GM21367 (cell line): ENCODE data around the gene ERC2.

Experiments
- ATAC-seq: cut with Tn5 transposase; IDR thresholded peaks from one replicate; pipeline ENCODE4 v1.9.1; 2021; ENCODE audit not compliant: unreplicated experiment

The ERC2 gene

DNA sequence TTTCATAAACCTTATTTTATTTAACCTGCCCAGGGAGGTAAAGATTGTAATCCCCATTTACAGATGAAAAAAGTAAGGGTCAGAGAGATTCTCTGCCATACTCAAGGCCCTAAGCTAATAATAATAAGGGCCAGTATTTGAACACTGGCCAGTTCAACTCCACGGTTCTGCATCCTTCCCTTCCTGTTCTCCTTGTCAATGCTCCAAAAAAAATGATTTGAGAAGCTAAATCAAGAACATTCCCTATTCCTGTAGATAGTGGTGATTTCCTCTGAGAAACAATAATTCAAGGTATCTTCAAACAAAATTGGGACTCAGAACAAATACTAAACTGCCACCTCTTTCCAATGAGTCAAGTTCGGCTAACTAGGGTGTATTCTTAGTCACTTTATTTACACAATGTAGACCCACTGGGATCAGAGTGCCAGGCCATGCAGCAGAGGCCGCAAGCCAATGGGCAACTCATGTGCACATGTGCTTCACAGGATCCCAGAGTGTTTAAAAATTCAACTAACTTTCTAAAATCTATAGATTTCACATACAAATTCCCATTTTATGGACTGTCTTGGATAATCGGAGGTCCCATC lies 521.6 kb downstream of the ERC2 start:
- ATAC-seq = no peak

DNA sequence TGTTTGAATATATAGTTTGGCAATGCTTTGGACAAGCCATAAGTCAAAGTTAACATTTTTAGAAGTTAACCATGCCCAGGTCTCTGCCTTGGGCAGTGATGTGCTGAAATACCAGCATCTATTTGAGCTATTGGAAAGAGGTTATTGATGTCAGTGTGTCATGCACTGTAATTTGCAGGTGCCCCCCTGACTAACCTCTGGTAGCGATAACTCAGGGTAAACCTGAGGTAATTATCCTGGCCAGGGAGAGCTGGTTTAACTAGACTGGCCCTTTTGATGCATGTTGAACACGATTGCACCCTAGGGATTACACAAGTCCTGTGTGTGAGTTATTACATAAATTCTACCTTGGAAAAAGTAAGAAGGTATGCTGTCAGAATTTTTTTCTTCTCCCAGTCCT lies 525.4 kb downstream of the ERC2 start:
- no peak for ATAC-seq

DNA sequence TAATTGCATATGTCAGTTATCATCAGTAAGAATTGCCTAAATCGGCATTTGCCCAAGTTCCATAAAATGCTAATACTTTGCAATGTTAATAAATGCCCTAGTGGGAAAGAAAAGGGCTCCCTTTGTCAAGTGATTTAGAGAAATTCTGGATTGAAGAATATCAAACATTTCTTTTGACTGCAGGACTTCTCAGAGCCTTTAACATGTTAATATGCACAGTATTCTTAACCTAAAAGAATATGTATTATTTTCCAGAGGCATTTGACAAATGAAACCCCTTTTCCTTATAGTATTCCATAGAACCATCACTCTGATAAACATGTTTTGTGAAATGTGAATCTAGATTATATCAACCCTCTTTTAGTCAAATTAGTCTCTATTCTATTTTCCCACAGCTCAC lies 529.0 kb downstream of the ERC2 start:
- no peak for ATAC-seq

DNA sequence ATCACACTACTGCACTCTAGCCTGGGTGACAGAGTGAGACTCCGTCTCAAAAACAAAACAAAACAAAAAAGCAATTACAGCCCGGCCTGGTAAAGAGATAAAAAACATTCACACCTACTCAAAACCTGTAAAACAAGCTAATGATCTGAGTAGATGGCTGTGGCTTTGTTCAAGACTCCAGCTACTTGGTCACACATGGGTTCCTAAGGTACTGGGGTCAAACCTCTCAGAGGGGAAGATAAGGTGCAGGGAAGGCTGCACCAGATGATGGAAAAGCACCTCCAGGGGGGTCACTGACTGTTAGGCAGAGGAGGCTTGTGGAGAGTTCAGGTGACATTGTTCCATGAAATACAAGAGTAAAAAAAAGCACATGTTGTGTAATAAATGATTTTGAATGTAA lies 531.0 kb downstream of the ERC2 start:
- ATAC-seq = no peak

DNA sequence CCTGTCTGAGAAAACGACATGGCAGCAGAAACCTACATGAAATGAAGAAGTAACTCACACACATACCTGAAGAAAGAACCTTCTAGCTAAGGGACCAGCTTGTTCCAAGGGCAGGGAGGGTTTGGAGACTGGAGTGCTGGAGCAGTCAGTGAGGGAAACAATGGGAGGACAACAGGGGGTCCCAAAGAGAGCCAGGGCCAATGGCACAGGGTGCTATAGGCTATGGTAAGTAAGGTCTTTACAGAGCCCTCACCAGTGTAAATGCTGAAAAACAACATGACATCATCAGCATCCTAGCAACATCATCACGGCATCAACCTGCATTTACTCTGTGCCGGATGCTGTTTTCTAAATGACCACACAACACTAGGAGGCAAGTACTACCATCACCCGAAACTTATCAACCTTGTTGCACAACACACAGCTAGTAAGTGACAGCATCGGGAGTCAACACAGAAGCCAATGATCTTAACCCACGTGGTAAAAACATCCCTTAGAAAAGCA lies 531.7 kb downstream of the ERC2 start:
- ATAC-seq = no peak

DNA sequence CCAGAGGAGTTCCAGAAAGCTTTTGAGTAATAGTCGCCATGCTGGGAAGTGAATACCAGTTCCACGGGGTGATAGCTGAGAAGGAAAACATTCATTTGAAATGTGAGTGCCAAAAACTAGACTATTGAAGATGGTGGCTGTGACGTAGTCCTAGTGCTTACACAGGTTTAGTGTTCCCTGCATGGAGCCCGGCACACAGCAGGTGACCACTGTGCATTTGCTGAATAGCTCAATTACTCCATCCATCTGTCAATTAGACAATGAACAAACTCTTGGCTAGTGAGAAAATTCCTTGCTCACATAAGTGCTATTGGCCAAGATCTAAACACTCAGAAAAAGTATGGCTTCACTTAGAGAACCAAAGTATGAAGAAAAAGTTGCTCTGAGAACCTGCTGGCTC lies 533.0 kb downstream of the ERC2 start:
- no peak for ATAC-seq

DNA sequence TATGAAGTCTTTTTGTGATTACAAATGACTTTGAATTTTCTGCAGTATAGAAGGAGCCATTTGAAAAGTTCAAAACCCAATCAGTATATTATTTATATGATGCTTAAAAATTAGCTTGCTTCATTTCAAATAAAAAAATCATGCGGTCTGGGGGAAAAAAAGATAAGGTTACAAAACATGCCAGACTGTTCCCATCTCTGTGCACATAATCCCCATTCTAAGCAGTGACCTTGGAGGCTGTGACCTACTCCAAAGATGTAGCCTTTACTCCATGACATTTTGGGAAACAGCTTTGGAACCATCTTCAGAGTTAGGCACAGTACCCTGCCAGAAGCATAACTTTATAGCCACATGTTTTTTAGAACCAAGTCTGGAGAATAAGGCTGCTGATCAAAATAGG lies 533.5 kb downstream of the ERC2 start:
- no peak for ATAC-seq

DNA sequence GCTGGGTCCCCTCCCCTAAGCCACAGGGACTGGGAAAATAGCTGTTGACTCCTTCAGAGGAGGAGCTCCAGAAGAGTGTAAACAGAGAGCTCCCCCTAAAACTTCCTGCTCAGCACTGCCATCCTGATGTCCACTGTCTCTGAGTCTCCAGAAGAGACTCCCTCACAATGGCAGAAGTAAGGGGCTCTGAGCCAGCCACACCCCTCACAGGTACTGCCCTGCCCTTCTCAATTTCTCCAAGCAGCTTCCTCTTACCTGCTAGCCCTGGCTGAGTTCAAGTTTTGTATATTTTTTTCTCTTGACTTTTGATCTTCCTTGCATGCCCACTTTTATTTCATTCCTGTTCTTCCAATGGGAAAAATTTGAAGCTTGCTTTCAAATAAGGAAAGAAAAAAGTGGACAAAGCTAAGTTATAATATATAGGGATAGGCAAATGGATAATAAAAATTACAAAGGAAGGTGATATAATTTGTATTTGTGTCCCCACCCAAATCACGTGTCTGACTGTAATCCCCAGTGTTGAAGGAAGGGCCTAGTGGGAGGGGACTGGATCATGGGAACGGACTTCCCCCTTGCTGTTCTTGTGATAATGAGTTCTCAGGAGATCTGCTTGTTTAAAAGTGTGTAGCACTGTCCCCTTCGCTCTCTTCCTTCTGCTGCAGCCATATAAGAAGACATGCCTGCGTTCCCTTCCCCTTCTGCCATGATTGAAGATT lies 539.0 kb downstream of the ERC2 start:
- ATAC-seq = no peak

DNA sequence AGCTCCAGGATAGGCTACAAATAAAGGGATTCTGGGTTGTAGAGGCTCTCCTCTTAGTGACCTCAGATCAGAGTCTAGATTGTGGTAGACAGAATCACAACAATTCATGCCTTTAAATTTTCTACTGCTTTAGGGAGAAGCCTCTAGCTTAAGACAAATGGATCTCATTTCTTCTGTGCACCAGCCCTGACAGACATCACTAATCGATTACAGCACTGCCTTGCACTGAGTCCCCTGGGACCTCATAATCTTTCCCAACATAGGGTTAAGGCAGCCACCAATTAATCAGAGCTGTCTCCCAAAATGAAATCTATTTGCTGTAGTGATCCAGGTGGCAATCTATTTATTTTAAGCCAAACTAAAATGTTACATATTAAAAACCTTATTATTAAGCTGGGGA lies 544.6 kb downstream of the ERC2 start:
- ATAC-seq = no peak

DNA sequence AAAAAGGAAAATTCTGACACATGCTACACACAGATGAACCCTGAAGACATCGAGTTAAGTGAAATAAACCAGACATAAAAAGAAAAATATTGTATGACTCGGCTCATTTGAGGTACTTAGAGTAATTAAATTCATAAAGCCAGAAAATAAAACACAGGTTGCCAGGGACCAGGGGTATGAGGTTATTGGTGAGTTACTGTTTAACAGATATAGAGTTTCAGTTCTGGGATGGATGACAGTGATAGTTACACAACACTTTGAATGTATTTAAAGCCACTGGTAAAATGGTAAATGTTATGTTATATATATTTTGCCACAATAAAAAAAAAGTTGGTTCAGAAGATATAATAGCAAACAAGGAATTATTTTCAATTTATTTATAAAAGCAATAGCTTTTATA lies 545.1 kb downstream of the ERC2 start:
- no peak for ATAC-seq

DNA sequence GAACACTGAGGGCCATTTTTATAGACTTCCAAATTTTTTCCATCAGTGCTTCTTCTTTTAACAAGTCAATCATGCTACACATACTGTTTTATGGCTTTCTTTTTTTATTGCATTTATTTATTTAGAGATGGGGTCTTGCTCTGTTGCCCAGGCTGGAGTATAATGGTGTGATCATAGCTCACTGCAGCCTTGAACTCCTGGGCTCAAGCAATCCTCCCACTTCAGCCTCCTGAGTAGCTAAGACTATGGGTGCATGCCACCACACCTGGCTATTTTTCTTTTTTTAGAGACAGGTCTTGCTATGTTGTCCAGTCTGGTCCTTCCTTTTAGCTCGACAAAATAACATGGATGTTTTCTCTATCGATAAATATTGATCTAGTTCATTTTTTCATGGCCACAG lies 555.4 kb downstream of the ERC2 start:
- ATAC-seq = no peak

DNA sequence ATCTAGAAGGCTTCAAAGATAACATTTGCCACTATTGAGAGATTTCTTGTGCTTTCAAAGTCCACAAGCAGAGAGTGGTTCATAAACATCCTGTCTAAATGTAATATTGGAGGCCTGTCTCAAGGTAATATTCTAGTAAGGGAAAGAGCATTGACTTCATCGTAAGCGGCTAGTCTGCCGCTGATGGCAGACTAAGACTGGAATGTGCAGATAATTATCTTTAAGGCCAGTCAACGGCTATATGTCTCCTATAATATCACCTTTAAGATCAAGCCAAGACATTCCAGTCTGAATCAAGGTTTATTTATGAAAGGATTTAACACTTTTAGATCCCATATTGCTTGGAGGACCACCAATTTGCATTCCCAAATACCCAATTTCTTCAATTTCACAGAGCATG lies 557.0 kb downstream of the ERC2 start:
- no peak for ATAC-seq

DNA sequence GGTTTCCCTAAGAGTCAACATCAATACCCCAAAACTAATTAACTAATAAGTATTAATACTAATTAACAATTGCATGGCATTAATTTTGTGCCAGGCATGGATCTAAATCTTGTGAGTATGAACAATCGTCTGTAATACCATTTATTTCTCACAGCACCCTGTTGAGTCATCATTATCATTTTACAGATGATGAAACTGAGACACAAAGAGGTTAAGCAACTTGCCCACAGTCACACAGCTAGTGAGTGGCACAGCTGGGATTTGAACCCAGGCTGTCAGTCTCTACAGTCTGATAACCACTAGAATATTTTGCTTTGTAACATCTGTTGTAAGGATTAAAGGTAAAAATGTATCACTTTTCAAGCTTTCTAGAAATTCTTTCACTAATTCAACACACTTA lies 557.7 kb downstream of the ERC2 start:
- ATAC-seq = no peak

DNA sequence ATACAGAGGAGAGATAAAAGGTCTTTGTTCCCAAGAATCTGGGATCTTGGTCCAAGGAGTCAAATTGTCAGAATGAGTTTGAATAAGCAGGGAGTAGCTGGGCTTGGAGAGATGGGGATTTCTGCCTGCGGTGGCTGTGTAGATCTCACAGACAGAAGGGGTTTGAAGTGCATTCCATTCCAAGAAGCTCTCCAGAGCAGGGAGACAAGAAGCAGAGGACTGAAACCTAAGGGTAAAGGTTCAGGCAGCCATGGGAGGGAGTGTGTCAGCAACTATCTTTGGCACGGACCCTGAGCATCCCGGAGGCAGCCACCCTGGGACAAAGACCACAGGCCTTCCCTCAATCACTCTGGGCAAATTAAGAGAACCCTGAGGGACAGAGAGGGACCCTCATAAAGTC lies 558.9 kb downstream of the ERC2 start:
- ATAC-seq = no peak

DNA sequence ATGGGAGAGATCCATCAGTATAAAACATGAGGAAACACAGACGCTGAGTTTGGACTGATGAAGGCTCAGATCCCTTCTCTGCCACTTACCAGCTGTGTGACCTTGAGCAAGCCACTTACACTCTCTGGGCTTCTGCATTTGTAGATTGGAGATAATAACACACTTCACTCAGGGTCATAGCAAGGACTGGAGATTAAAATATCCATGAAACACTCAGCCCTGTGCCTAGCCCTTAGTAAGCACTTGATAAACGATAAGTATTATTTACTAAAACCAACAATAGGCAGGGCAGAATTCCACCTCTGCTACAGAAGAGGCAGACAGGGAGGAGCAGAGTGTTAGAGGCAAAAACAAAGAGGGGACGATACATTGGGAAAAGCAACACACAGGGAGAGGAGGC lies 560.7 kb downstream of the ERC2 start:
- no peak for ATAC-seq

DNA sequence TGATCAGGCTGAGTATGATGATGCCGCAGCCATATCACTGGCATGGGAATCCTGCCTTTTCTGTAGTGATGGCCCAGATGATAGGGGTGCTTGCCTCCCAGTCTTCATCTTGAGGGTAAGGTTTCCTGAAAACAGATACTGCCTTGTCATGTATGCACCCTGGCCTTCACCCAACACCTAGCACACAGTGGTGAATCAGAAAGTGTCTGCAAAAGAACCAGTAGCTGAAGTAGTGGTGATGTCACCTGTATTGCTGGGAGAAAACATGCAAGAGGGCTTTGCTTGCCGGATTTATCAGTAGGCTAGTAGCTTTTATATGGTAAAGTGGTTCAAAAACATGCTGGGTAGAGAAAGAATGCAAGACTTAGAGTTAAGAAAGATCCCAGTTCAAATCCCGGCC lies 561.4 kb downstream of the ERC2 start:
- no peak for ATAC-seq

DNA sequence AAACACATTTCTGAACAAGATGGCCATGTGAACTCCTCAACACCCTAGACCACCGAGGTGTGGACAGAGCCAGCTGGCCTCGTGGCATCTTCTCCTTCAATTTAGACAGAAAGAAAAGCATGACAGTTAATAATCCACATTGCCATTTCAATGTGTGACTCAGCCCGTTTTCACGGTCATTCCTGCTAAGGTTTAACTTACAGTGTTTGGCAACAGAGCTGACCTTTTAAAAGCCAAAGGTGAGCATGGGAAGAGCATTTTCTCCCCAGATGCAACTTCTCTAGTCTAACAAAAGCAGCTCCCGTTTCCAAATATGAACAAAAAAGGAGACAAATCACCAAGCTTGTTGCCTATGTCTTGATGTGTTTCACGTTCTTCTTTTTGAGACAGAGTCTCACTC lies 563.6 kb downstream of the ERC2 start:
- ATAC-seq = no peak

DNA sequence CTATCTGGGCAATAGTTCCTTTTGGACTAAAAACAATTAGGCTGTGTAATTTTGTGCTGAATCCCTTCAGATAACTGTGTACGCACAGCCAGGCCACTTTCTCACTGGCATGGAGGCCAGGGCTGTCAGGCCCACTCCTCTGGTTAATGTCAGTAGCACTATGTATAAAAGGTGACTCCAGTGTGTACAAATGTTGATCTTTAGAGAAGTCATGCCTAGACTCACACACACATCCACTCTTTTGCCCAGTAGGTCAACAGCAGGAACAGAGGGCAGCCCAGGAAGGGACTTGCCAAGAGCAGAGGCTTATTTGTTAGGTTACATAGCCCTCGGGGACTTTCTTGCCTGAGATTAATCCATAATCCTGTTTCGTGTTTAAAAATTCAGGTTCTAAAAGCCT lies 564.6 kb downstream of the ERC2 start:
- no peak for ATAC-seq

DNA sequence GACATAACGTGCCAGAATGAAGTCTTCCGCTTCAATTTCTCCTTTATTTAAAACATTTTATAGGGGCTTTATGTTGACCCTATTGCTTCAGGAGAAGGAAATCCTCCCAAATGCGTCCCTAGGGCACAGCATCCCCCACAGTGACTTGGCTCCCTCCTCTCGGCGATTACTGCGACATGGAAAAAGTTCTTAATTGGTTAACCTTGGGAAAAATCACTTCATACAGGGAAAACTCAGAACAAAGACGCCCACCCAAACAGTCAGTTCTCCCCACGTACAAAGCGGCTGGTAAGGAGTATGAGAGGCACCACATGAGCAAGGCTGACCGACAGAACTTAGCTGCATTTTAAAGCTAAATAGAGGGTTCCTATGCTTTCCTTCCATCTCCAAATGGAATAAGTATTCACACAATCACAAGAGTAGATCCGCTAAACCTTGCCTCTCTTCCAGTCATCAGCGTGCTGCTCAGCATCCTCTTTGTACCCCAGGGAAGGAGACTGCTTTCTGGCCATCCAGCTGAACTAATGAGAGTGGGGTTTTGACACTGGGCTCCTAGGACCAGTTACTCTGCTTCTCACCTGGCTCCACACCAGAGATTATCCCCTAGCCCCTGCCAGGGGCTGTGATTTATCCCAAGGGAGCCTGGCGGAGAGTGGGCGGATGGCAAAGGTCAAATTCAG lies 565.9 kb downstream of the ERC2 start:
- ATAC-seq = no peak

DNA sequence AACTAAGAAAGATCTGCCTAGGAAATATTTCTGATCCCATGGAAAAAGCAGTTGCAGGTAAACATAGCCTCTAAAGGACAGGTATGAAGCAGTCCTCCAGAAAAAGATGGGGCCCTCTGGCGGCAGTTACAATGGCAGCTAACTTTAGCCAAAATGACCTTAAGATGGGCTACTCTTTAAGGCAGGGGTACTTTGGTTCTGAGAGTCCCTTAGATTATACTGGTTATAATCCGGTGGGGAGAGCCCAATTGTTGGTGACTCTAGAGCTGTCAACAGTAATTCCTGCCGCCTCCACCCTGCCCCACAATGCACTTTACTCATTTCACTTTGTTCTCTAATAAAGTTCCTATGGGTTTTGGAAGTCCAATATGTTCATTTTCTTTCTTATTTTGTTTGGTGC lies 568.4 kb downstream of the ERC2 start:
- no peak for ATAC-seq

DNA sequence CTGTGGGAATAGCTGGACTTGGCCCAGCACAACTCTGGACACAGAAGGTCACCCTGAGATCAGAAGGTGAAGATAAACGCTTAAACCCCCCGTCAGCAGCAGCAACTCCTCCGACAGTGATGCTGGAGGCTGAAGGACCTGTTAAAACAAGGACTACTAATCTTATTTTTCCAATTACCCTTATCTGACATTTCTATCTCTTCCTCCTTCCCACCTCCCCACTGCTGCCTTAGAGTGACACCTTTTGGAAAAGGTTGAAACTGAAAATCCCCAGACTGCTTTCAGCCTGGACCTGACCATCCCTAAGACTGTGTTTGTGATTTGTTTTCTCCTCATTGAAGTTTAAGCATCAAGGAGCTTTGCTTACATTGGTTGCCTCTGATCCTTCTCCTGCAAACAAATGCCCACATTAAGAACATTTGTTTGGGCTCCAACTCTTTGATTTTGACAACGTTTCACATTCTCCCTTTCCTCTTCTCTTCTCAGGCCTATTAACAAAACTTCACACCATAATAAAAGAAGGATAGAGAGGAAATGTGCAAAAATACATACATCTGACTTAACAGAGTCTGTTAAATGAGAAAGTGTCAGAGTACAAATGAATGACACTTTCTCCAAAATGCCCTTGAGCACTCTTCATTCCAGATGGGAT lies 570.6 kb downstream of the ERC2 start:
- ATAC-seq = no peak
